HepG2 (cell line): ENCODE measurements around the gene GNAZ. TPM values are rescaled to one million over a fixed set of nuclear protein-coding genes. Genes with fewer than 3 reads are reported as not detected.

Experiments
- ATAC-seq: fragments of 200-7000 bp; cut with Tn5 transposase; 3 replicates; pipeline ENCODE4 v1.9.1; 2020; ENCODE audit warnings: mild to moderate bottlenecking, moderate library complexity
- BruUV-seq: library from RNA; stranded (reverse); fragments of 400-500 nt; replicated peaks from 2 replicates; lab custom pipeline; 2021; lab: Mats Ljungman, UMichigan
- CTCF ChIA-PET: fragments of 300-600 bp; formaldehyde crosslinking; extraction: SDS; loops from one replicate; lab custom pipeline; 2021; ENCODE audit warnings: low total read pairs, inconsistent platforms, low intra/inter-chr PET ratio; lab: Yijun Ruan, JAX
- POLR2A ChIA-PET: fragments of 350-600 bp; sonication (Branson Sonifier 250); formaldehyde crosslinking; loops from one replicate; lab custom pipeline; 2020; ENCODE audit warnings: antibody characterized with exemption, inconsistent platforms; lab: Yijun Ruan, JAX
- DNase-seq: peaks from one replicate; pipeline ENCODE4 v3.0.0-alpha.2; 2015; ENCODE audit warnings: low spot score
- FAIRE-seq: peaks from 3 replicates; lab custom pipeline; 2011; peaks lifted over from hg19 to GRCh38; lab: Jason Lieb, UNC
- H2AFZ ChIP-seq: one replicate; pipeline ENCODE4 v1.6.1; 2011; ENCODE audit warnings: low read length, inconsistent platforms
- H3K27ac ChIP-seq: fragments of 300-600 bp; 3 replicates; pipeline ENCODE4 v1.8.0; 2011; ENCODE audit warnings: mixed run types, mild to moderate bottlenecking, mixed read lengths, low read length, inconsistent platforms; ENCODE audit not compliant: insufficient read depth; ENCODE audit errors: extremely low read length
- H3K27me3 ChIP-seq, 2 experiments: fragments of 200-600 bp in 1 of 2; 2 replicates in 1 of 2; 3 replicates in 1 of 2; pipeline versions ENCODE4 v1.6.0 to v1.8.0; 2011; ENCODE audit warnings: low read length in 2 of 2, mild to moderate bottlenecking in 2 of 2, moderate library complexity in 2 of 2, inconsistent platforms in 1 of 2; ENCODE audit not compliant: insufficient read depth in 2 of 2, control insufficient read depth in 1 of 2
- H3K36me3 ChIP-seq, 2 experiments: fragments of 200-600 bp in 1 of 2; replicated peaks in 1 of 2; 2 replicates in 1 of 2; 3 replicates in 1 of 2; pipeline versions ENCODE4 v1.5.1 to v1.8.0; 2011; ENCODE audit warnings: low read length in 2 of 2, inconsistent platforms in 1 of 2; ENCODE audit not compliant: insufficient read depth in 2 of 2, control insufficient read depth in 1 of 2
- H3K4me1 ChIP-seq: 2 replicates; pipeline ENCODE4 v1.5.1; 2012; ENCODE audit warnings: low read length, inconsistent platforms; ENCODE audit not compliant: insufficient read depth
- H3K4me2 ChIP-seq: 2 replicates; pipeline ENCODE4 v1.6.0; 2011; ENCODE audit warnings: low read depth, low read length, inconsistent platforms
- H3K4me3 ChIP-seq, 3 experiments: fragments of 200-600 bp in 1 of 3; sonication (generic), shearing (Covaris generic) in 1 of 3; replicated peaks in 1 of 3; 2 replicates each; pipeline ENCODE4 v1.5.1; 2011 to 2016; ENCODE audit warnings: low read length in 3 of 3, inconsistent platforms in 2 of 3, low read depth in 2 of 3, mild to moderate bottlenecking in 2 of 3, control low read depth in 1 of 3, mixed read lengths in 1 of 3; ENCODE audit not compliant: insufficient read depth in 1 of 3
- H3K79me2 ChIP-seq: one replicate; pipeline ENCODE4 v1.6.1; 2011; ENCODE audit warnings: low read length, inconsistent platforms; ENCODE audit not compliant: insufficient read depth
- H3K9ac ChIP-seq: 2 replicates; pipeline ENCODE4 v1.6.0; 2011; ENCODE audit warnings: mild to moderate bottlenecking, low read depth, low read length, inconsistent platforms; ENCODE audit not compliant: insufficient read depth
- H3K9me3 ChIP-seq: 2 replicates; pipeline ENCODE4 v1.5.1; 2012; ENCODE audit warnings: mild to moderate bottlenecking, low read length
- H4K20me1 ChIP-seq: 2 replicates; pipeline ENCODE4 v1.6.0; 2011; ENCODE audit warnings: inconsistent platforms, mild to moderate bottlenecking, low read length, moderate library complexity; ENCODE audit not compliant: insufficient read depth
- ATRX ChIP-seq: sonication (generic); formaldehyde crosslinking; IDR thresholded peaks from 2 replicates; pipeline ENCODE4 v1.4.0; 2020; ENCODE audit warnings: missing genetic modification reagents, borderline replicate concordance
- HHEX ChIP-seq: IDR thresholded peaks from 2 replicates; pipeline ENCODE4 v1.6.1; 2016; ENCODE audit warnings: control low read depth
- IKZF1 ChIP-seq: fragments of 450-650 bp; IDR thresholded peaks from 2 replicates; pipeline ENCODE4 v1.7.1; 2016
- IRF2 ChIP-seq: IDR thresholded peaks from 2 replicates; pipeline ENCODE4 v1.6.1; 2018; ENCODE audit warnings: missing genetic modification reagents, missing compliant biosample characterization
- KDM5B ChIP-seq: sonication (generic); formaldehyde crosslinking; IDR thresholded peaks from 2 replicates; pipeline ENCODE4 v1.4.0; 2020; ENCODE audit warnings: missing genetic modification reagents, mild to moderate bottlenecking, borderline replicate concordance
- MAF1 ChIP-seq: sonication (generic); formaldehyde crosslinking; IDR thresholded peaks from 2 replicates; pipeline ENCODE4 v1.5.0; 2020; ENCODE audit warnings: missing genetic modification reagents, borderline replicate concordance
- NFE2L2 ChIP-seq: fragments of 150-350 bp; IDR thresholded peaks from 2 replicates; pipeline ENCODE4 v1.6.1; 2014; ENCODE audit warnings: low read length
- RORA ChIP-seq: sonication (generic); formaldehyde crosslinking; IDR thresholded peaks from 2 replicates; pipeline ENCODE4 v1.5.0; 2020; ENCODE audit warnings: mild to moderate bottlenecking, missing genetic modification reagents, moderate library complexity
- SNAPC2 ChIP-seq: sonication (generic); formaldehyde crosslinking; IDR thresholded peaks from 2 replicates; pipeline ENCODE4 v1.8.1; 2022; ENCODE audit warnings: mild to moderate bottlenecking, missing genetic modification reagents
- TAF15 ChIP-seq: fragments of 200-400 bp; formaldehyde crosslinking; IDR thresholded peaks from one replicate; pipeline ENCODE4 v1.6.1; 2018; ENCODE audit warnings: mild to moderate bottlenecking, low read depth, low read length; ENCODE audit not compliant: poor library complexity, severe bottlenecking
- TERF1 ChIP-seq: sonication (generic); formaldehyde crosslinking; IDR thresholded peaks from 2 replicates; pipeline ENCODE4 v1.8.0; 2022; ENCODE audit warnings: mild to moderate bottlenecking, missing genetic modification reagents, moderate library complexity
- YEATS4 ChIP-seq: sonication (generic); formaldehyde crosslinking; IDR thresholded peaks from 2 replicates; pipeline ENCODE4 v1.4.0; 2020; ENCODE audit warnings: missing genetic modification reagents, borderline replicate concordance
- ZEB1 ChIP-seq: IDR thresholded peaks from 2 replicates; pipeline ENCODE4 v1.6.1; 2012; ENCODE audit warnings: mild to moderate bottlenecking, low read depth, inconsistent platforms; ENCODE audit not compliant: insufficient replicate concordance
- ZIK1 ChIP-seq: sonication (generic); formaldehyde crosslinking; IDR thresholded peaks from 2 replicates; pipeline ENCODE4 v1.5.0; 2020; ENCODE audit warnings: mild to moderate bottlenecking, low read depth, missing genetic modification reagents, borderline replicate concordance
- ZNF24 ChIP-seq: fragments of 450-650 bp; IDR thresholded peaks from 2 replicates; pipeline ENCODE4 v1.6.1; 2017; ENCODE audit warnings: antibody characterized with exemption, mild to moderate bottlenecking
- ZNF446 ChIP-seq: sonication (generic); formaldehyde crosslinking; IDR thresholded peaks from 2 replicates; pipeline ENCODE4 v1.5.0; 2020; ENCODE audit warnings: mild to moderate bottlenecking, missing genetic modification reagents
- ZNF496 ChIP-seq: sonication (generic); formaldehyde crosslinking; IDR thresholded peaks from 2 replicates; pipeline ENCODE4 v1.8.1; 2023; ENCODE audit warnings: mild to moderate bottlenecking, moderate library complexity, missing genetic modification reagents; ENCODE audit not compliant: insufficient replicate concordance
- ZNF569 ChIP-seq: sonication (generic); formaldehyde crosslinking; IDR thresholded peaks from 2 replicates; pipeline ENCODE4 v1.5.0; 2020; ENCODE audit warnings: mild to moderate bottlenecking, missing genetic modification reagents, moderate library complexity, borderline replicate concordance
- ZNF598 ChIP-seq: sonication (generic); formaldehyde crosslinking; IDR thresholded peaks from 2 replicates; pipeline ENCODE4 v1.5.1; 2020; ENCODE audit warnings: mild to moderate bottlenecking, missing genetic modification reagents, borderline replicate concordance
- ZNF788 ChIP-seq: sonication (generic); formaldehyde crosslinking; IDR thresholded peaks from 2 replicates; pipeline ENCODE4 v1.5.0; 2020; ENCODE audit warnings: mild to moderate bottlenecking, missing genetic modification reagents, borderline replicate concordance
- WGBS: methylation state at CpG from one replicate; pipeline ENCODE4 v1.1.6; 2017; ENCODE audit warnings: low lambda C conversion rate; 5-methylcytosine and 5-hydroxymethylcytosine counted together
- in situ Hi-C: cut with HindIII; loops from 2 replicates; pipeline ENCODE4 v1.10.0; 2017; ENCODE audit warnings: low pct_unique_long_range_greater_than_20kb; ENCODE audit not compliant: extremely low pct_ligation_motif_present
- intact Hi-C: fragments of 100-400 bp; cut with micrococcal nuclease; formaldehyde crosslinking; loops from one replicate; pipeline ENCODE4 v1.10.0; 2022; ENCODE audit not compliant: unreplicated experiment
- polyA plus RNA-seq, 8 experiments: library from polyadenylated mRNA; depleted of rRNA in 3 of 8; stranded (reverse) in 7 of 8; unstranded in 1 of 8; fragments of >200 nt; fragmentation: Illumina TruSeq in 4 of 8; extraction: Trizol in 4 of 8; gene quantifications; 2 replicates each; pipeline versions ENCODE4 v1.2.1 to v1.2.3, GENCODE V29; 2011 to 2016; ENCODE audit warnings: low read depth in 4 of 8, missing spikeins in 1 of 8, mixed read lengths in 1 of 8; ENCODE audit not compliant: insufficient read depth in 1 of 8
- total RNA-seq, 5 experiments: library from RNA; depleted of rRNA; stranded (reverse); fragments of >200 nt; fragmentation: Illumina TruSeq; extraction: Trizol; gene quantifications; 2 replicates each; pipeline ENCODE4 v1.2.3, GENCODE V29; 2016; ENCODE audit warnings: low read depth in 1 of 5

Gene GNAZ
- total and polyA plus RNA-seq, 2 of the 13 experiments (the other 11 are each of a cell fraction or from before 2014, with no cell fraction given): 11.4 to 22.3 TPM

- Histone ChIP-seq H3K27ac (no peak overlapping the region), H3K4me2 (no peak overlapping the region), H4K20me1 (peaks cover 5% of the 10 kb centered on the region; the same call in 1 of the 2 replicates), H3K4me1 (peaks cover 30% of the 10 kb centered on the region), H3K9me3 (no peaks in the 10 kb centered on the region), H3K36me3 (peaks cover 3 to 4% of the 10 kb centered on the region in 2 experiments; a peak in 2 of 5 replicates), H2AFZ (no peak overlapping the region), H3K27me3 (no peaks in the 10 kb centered on the region), H3K79me2 (peaks cover 6% of the 10 kb centered on the region), H3K9ac (no peak overlapping the region), H3K4me3 (no peak overlapping the region)
- FAIRE-seq: no peak
- ATAC-seq: no peak
- ChIA-PET CTCF (no interaction called here), POLR2A (interaction anchor here (1.0 to 1.6 kb wide), 2 partner anchors 13 to 18 kb away, joined by 4 to 7 read pairs; partner anchors contain the start of gene GNAZ)
- intact Hi-C loops: no loop called here
- TF ChIP-seq IRF2 (no peak), IKZF1 (no peak), TERF1 (no peak), RORA (CRISPR knock-in tag) (no peak), ZEB1 (no peak), ZNF788 (CRISPR knock-in tag) (no peak), YEATS4 (no peak), SNAPC2 (CRISPR knock-in tag) (no peak), TAF15 (no peak), HHEX (CRISPR knock-in tag) (no peak), KDM5B (CRISPR knock-in tag) (no peak), ZNF598 (no peak), NFE2L2 (no peak), ZNF569 (CRISPR knock-in tag) (no peak), ZNF446 (CRISPR knock-in tag) (no peak), ZNF24 (no peak), ZIK1 (CRISPR knock-in tag) (no peak), ZNF496 (CRISPR knock-in tag) (no peak), MAF1 (CRISPR knock-in tag) (no peak), ATRX (CRISPR knock-in tag) (no peak)
- WGBS: 91% methylated on average over 5 of the region's 10 CpGs
- DNase-seq: no peak
- BruUV-seq: no TSS peak
- in situ Hi-C loops: no loop called here
Observed at GRCh38 chr22:23089010-23089409, 18.7 kb downstream of the GNAZ start.
